ENCODE results near the gene FAM13A. TPM values are rescaled to one million over a fixed set of nuclear protein-coding genes. Genes with fewer than 3 reads are reported as not detected.

The FAM13A gene
- total and polyA plus RNA-seq, 10 of the 15 experiments (the other 5 are each of a cell fraction or from before 2014, with no cell fraction given) = 0.05 to 1.8 (median 0.27) TPM; not detected in 1

GRCh38 chr4:89101256-89102161, 44.5 kb upstream of the FAM13A start (continued):
- TF ChIP-seq ZNF592 (IDR thresholded peaks at IDR 0.05) = no peak
- no peak for TF ChIP-seq BRCA1 (IDR thresholded peaks at IDR 0.05; ENCODE audit: low read depth, low read length)
- TF ChIP-seq POLR2AphosphoS2 (IDR thresholded peaks at IDR 0.05; ENCODE audit: low read depth, low read length) = no peak
- no peak; the same call in 1 of the 2 replicates for TF ChIP-seq ELK1 (IDR thresholded peaks at IDR 0.05; ENCODE audit: low read depth, low read length)
- TF ChIP-seq BHLHE40 (IDR thresholded peaks at IDR 0.05; ENCODE audit: borderline replicate concordance in 1 of 2, low read depth in 2 of 2, low read length in 1 of 2) = no peak; a peak in 1 of 4 replicates
- TF ChIP-seq USF1 (IDR thresholded peaks at IDR 0.05; ENCODE audit: borderline replicate concordance, extremely low read length, insufficient read depth, low read depth, low read length) = no peak
- no peak for TF ChIP-seq SIN3A (IDR thresholded peaks at IDR 0.05; ENCODE audit: low read depth, low read length)
- TF ChIP-seq PAX5 (IDR thresholded peaks at IDR 0.05; ENCODE audit: borderline replicate concordance, low read depth, low read length) = no peak
- TF ChIP-seq PAX8 (IDR thresholded peaks at IDR 0.05) = no peak
- TF ChIP-seq MEF2B (IDR thresholded peaks at IDR 0.05; ENCODE audit: partially characterized antibody, poor library complexity, severe bottlenecking) = peak; percentile 88
- no peak for TF ChIP-seq WRNIP1 (IDR thresholded peaks at IDR 0.05; ENCODE audit: borderline replicate concordance, low read depth, low read length)
- no peak for TF ChIP-seq HSF1 (IDR thresholded peaks at IDR 0.05; ENCODE audit: low read depth, low read length)
- peak; percentile 79 for TF ChIP-seq SMAD1 (IDR thresholded peaks at IDR 0.05; ENCODE audit: low read depth, partially characterized antibody)
- no peak for TF ChIP-seq BCLAF1 (IDR thresholded peaks at IDR 0.05)
- TF ChIP-seq NFXL1 (IDR thresholded peaks at IDR 0.05; ENCODE audit: borderline replicate concordance) = no peak

Data from GM12878 (cell line).